Measurements from ENCODE around the gene RNF2.

GRCh38 chr1:185049670-185050069 is 4.3 kb downstream of the RNF2 start:
- TF ChIP-seq CTCF (IDR thresholded peaks at IDR 0.05): no peak
- no peak for TF ChIP-seq POLR2A (IDR thresholded peaks at IDR 0.05)

Measured in prostate gland (tissue), 2 donors.